Parathyroid adenoma (tissue), 2 donors: ENCODE measurements around the gene PPP1R11.

ENCODE experiments used
- H2AFZ ChIP-seq: fragments of 300-600 bp; sonication (generic); one replicate; pipeline ENCODE4 v1.7.0; 2017; ENCODE audit warnings: antibody characterized with exemption, mild to moderate bottlenecking
- H3K27ac ChIP-seq: fragments of 300-600 bp; sonication (generic); one replicate; pipeline ENCODE4 v1.7.0; 2017
- H3K27me3 ChIP-seq: fragments of 300-600 bp; sonication (generic); one replicate; pipeline ENCODE4 v1.7.0; 2017; ENCODE audit warnings: low read length; ENCODE audit not compliant: control insufficient read depth, insufficient read depth
- H3K36me3 ChIP-seq: fragments of 300-600 bp; sonication (generic); one replicate; pipeline ENCODE4 v1.7.0; 2017; ENCODE audit warnings: low read length; ENCODE audit not compliant: control insufficient read depth, insufficient read depth
- H3K4me1 ChIP-seq: fragments of 300-600 bp; sonication (generic); one replicate; pipeline ENCODE4 v1.7.0; 2017; ENCODE audit warnings: control low read depth
- H3K4me2 ChIP-seq: fragments of 300-600 bp; sonication (generic); one replicate; pipeline ENCODE4 v1.7.0; 2017; ENCODE audit warnings: low read length
- H3K4me3 ChIP-seq: fragments of 300-600 bp; sonication (generic); one replicate; pipeline ENCODE4 v1.7.0; 2017; ENCODE audit warnings: low read depth, low read length
- H3K79me2 ChIP-seq: fragments of 300-600 bp; sonication (generic); one replicate; pipeline ENCODE4 v1.7.0; 2017; ENCODE audit warnings: control low read depth
- H3K9ac ChIP-seq: fragments of 300-600 bp; sonication (generic); one replicate; pipeline ENCODE4 v1.7.0; 2017; ENCODE audit warnings: mild to moderate bottlenecking
- H3K9me3 ChIP-seq: fragments of 300-600 bp; sonication (generic); one replicate; pipeline ENCODE4 v1.7.0; 2017; ENCODE audit warnings: low read length; ENCODE audit not compliant: control insufficient read depth
- CTCF ChIP-seq: fragments of 300-600 bp; sonication (generic); IDR thresholded peaks from one replicate; pipeline ENCODE4 v1.7.0; 2017; ENCODE audit warnings: antibody characterized with exemption, mild to moderate bottlenecking
- donor health status: primary hyperparathyroidism.

Gene PPP1R11

GRCh38 chr6:30055513-30055912 is 11.5 kb upstream of the PPP1R11 start:
- Histone ChIP-seq H3K9ac (no peak overlapping the region), H2AFZ (no peak overlapping the region), H3K79me2 (peaks cover under 1% of the 10 kb centered on the region), H3K4me2 (no peak overlapping the region), H3K9me3 (no peaks in the 10 kb centered on the region), H3K4me1 (peaks cover 8% of the 10 kb centered on the region), H3K4me3 (no peak overlapping the region), H3K36me3 (no peaks in the 10 kb centered on the region), H3K27ac (no peak overlapping the region), H3K27me3 (no peaks in the 10 kb centered on the region)
- no peak for TF ChIP-seq CTCF

- Histone ChIP-seq H3K79me2 (peaks cover 11% of the 10 kb centered on the region), H3K4me1 (peaks cover 8% of the 10 kb centered on the region), H2AFZ (peak overlapping the region; percentile 93), H3K4me2 (peak overlapping the region; percentile 93), H3K36me3 (no peaks in the 10 kb centered on the region), H3K27me3 (no peaks in the 10 kb centered on the region), H3K27ac (peak overlapping the region; percentile 83), H3K9me3 (no peaks in the 10 kb centered on the region), H3K9ac (peak overlapping the region; percentile 71), H3K4me3 (peak overlapping the region; percentile 94)
- no peak for TF ChIP-seq CTCF
These were observed 6.3 kb upstream of the PPP1R11 start for GRCh38 chr6:30060606-30061091.

- Histone ChIP-seq H3K9ac (peak within 1 kb of the TSS; percentile 71), H3K27ac (peak within 1 kb of the TSS; percentile 83), H3K79me2 (peaks cover 11% of the 10 kb centered on the region), H3K27me3 (no peaks in the 10 kb centered on the region), H3K4me3 (peak within 1 kb of the TSS; percentile 94), H2AFZ (peak within 1 kb of the TSS; percentile 93), H3K9me3 (no peaks in the 10 kb centered on the region), H3K4me2 (peak within 1 kb of the TSS; percentile 93), H3K4me1 (peaks cover 8% of the 10 kb centered on the region), H3K36me3 (no peaks in the 10 kb centered on the region)
- no peak for TF ChIP-seq CTCF
These were observed 5.7 kb upstream of the PPP1R11 start, which contains the start of gene POLR1H for GRCh38 chr6:30061092-30061857. Gene POLR1H (plus strand): TSS chr6:30061265. CDS start chr6:30061525, 260 bp downstream.

- TF ChIP-seq CTCF, result no peak
- Histone ChIP-seq H3K36me3 (no peaks in the 10 kb centered on the region), H3K9me3 (no peaks in the 10 kb centered on the region), H3K79me2 (peaks cover 11% of the 10 kb centered on the region), H3K4me3 (peak overlapping the region; percentile 94), H3K27me3 (no peaks in the 10 kb centered on the region), H3K4me1 (peaks cover 8% of the 10 kb centered on the region), H3K4me2 (peak overlapping the region; percentile 93), H3K27ac (peak overlapping the region; percentile 83), H3K9ac (peak overlapping the region; percentile 71), H2AFZ (peak overlapping the region; percentile 93)
These were observed 5.0 kb upstream of the PPP1R11 start for GRCh38 chr6:30061858-30062458.
